HG02678 (cell line): ENCODE results near the gene TADA3.
A peak's percentile ranks its signal among the peaks of the same experiment; 100 is the strongest.

Experiments
- ATAC-seq: cut with Tn5 transposase; IDR thresholded peaks from one replicate; pipeline ENCODE4 v1.9.1; 2021; ENCODE audit warnings: mild to moderate bottlenecking, moderate library complexity; ENCODE audit not compliant: unreplicated experiment

Gene TADA3

DNA sequence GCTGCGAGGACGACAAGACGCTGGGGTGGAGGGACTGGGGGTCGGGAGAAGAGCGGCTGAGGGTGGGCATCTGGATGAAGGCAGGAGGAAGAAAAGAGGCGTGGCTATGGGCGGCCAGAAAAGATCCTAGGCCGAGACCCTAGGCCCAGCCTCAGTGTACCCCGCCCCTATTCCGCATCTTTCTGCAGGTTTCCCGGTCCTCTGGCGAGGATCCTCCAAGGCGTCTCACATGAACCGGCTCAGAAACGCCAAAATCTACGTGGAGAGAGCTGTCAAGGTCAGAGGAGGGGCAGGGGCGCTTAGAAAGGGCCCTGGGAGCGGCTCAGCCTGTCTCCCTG lies 18.1 kb upstream of the TADA3 start:
- ATAC-seq = no peak

DNA sequence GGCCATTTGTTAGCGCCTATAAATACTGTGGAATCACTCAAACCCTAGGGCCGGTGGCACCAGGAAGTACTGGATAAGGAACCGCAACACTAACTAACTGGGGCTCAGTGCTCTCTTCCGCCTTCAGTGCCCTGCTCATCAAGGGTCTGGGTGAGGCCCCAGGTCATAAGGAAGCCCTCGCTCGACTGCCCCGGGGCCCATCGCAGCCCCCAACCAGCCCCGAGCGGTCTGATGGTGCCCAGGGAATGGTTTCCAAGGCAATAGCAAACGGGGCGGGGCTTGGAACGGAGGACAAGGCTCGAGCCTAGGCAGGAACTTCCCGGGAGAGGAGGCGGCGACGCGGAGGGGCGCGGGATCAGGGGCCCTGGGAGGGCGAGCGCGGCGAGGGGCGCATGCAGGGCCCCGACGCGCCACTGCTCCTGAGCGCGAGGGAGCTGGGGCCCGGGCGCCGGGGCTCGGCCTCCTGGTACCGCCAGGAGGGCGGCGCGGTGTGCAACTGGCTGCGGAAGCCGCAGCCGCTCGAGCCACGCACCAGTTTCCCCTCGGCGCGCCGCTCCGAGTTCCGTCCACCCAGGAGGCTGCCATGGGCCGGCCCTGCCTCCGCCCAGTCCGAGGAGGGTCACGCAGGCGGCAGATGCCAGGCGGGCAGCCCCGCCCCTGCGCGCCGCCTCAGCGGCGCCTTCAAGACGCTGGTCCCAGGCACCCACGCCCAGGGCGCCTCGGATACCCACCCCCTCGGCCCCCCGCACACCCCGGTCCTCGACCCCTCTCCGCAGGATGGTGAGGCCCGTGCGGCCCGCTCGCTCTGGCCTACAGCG lies 17.6 kb upstream of the TADA3 start, which contains the start of gene TTLL3:
TTLL3 (plus strand) TSS at position 648 of the 818 bp plus-strand sequence. CDS start 400 bp downstream, outside the sequence.
- ATAC-seq = peak; percentile 49

DNA sequence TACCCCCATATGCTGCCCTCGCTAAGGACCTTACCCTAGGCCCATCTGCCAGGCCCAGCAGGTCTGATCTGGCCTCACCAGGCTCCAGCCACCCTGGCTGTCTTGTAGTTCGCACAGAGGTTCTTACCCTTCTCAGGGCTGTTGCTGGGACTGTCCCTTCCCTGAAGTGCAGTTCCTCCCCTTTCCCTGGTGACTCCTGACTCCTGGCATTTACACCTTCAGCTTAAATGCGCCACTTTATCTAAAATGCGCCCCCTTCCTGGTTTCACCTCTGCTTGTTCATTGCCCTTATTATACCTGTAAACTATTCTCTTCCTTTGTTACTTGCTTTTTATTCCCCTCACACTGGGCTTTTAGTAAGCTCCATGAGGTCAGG lies 17.0 kb upstream of the TADA3 start:
- ATAC-seq = peak; percentile 4

DNA sequence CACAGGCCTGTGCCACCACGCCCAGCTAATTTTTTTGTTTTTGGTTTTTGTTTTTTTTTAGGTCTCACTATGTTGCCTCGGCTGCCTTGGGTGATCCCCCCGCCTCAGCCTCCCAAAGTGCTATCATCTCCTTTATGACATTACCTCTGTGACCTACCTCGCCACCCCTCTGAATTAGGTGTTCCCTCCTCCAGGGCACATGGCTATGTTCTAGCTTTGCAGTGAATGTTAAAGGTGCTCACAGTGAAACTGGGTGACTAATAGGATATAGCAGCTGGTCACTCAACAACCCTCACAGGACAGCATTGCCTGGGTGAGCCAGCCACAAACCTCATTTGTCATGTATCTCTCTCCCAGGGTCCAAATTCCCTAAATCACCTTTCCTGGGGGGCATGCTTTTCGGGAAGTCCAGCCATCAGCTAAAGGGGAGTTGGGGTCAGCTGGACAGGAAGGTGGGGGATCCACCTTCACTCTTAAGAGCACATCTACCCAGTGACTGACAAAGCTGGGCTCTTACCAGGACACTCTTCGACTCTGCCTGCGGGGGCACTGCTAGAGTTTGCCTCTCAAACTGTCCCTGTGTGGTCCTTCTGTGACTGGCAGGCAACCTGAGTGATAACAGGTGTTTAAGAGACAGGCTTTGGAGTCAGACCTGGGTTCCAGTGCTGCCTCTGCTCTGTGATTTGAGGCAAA lies 16.2 kb upstream of the TADA3 start:
- peak; percentile 45 for ATAC-seq

DNA sequence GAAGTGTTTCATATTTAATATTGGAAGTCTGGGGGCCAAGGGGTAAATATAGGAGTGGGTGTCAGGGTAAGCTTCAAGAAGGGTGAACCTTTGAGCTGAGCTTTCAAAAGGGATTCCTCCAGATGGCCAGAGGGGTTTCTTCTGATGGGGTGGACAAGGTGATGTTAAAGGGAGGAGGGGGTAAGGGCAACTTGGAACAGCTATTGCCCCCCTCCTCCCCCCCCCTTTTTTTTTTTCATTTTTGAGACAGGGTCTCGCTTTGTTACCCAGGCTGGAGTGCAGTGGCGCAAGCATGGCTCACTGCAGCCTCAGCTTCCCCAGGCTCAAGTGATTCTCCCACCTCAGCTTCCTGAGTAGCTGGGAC lies 15.7 kb upstream of the TADA3 start:
- no peak for ATAC-seq

DNA sequence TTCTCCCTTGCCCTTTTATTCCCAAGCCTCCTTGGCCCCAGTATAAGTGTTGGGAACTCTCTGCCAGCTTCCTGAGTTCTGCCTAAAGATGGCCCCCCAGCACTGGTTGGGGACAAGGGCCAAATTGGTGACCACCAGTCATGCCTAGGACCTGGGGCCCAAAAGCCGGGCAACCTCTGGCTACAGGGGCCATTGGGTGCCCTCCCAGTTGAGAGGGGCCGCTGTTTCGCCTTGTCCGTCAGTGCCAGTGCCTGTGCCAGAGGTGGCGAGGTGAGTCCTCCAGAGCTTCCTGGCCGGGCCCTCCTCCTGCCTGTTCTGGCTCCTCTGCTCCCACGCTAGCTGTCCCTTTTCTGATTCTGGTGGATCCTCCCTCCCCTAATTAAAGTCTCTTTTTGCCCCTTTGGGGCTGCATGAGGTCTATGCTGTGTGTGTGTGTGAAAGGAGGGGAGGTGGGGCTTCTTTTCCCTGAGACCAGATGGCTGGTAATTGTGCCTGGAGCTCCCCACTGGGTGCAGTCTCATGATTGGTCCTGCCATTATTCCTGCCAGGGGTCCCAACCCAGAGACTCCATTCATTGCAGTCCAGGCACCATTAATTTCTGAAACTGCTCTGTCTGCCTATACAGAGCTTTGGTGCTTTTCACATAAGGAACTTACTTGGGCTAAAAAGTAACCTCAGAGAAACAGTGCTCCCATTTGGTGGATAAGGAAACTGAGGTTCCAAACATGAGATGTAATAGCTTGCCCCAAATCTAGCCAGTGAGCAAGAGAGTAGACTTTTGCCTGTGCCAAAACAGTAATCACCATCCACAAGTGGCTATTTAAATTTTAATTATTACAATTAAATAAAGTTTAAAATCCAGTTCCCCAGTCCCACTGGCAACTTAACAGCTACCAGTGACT lies 14.7 kb upstream of the TADA3 start:
- no peak for ATAC-seq

DNA sequence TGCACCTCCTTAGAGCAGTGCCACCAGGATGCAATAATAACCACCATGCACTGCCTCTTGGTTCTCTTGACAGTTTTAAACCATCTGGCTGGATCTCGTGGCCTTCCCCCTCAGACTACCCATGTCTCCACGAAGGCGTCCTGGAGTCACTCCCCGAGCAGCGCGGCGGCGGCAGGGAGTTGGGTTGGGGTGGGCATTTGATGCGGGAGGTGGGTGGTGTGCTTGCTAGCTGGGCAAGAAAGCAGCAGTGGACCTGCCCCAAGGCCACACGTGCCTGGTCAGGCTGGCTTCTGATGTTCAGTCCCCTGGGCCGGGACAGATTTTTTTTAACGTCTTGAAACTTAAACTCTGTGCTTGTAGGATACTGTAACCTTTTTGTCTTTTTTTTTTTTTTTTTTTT lies 13.9 kb upstream of the TADA3 start:
- ATAC-seq = no peak

DNA sequence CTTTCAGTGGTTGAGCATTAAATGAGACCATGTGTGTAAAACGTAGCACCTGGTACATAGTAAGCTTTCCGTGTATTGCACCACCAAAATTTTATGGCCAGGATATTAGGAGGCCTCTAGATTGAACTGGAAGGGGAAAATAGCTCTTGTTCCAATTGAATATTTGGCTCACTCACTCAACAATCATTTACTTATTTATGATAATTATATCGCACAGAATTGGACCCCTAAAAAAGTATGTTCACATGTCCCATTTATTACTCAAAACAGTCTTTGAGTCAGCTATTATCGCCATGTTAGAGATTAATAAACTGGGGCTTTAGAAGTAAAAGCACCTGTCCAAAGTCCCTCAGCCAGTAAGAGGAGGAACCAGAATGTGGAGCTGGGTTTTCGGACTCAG lies 12.7 kb upstream of the TADA3 start:
- ATAC-seq = no peak

DNA sequence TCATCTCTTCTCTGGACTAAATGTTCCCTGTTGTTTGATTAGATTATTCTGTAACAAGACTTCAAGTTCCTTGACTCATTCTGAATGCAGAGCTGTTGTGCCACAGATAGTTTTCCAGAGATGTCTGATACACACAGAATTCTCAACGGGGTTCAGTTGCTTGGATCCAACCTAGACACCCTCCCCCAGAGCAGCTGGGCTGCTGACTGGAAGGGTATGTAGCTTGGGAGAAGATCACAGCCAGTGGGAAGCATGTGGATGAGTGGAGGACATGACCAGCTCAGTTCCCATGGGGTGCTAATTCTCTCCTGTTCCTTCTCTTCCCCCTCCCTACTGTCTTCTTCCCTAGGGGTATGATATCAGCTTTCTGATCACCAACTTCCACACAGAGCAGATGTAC lies 11.2 kb upstream of the TADA3 start:
- ATAC-seq = no peak

DNA sequence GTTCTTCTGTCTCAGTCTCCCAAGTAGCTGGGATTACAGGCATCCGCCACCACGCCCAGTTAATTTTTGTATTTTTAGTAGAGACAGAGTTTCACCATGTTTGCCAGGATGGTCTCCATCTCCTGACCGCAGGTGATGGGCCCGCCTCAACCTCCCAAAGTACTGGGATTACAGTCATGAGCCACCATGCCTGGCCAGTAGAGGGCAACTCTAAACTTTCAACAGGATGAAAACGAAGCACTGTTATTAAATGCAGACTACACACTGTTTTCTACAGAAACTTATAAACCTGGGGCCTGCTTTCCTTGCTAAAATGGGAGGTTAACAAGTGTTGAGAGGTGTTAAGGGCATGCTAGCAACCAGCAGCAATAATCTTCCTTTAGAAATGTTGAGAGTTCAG lies 8.3 kb upstream of the TADA3 start:
- no peak for ATAC-seq

DNA sequence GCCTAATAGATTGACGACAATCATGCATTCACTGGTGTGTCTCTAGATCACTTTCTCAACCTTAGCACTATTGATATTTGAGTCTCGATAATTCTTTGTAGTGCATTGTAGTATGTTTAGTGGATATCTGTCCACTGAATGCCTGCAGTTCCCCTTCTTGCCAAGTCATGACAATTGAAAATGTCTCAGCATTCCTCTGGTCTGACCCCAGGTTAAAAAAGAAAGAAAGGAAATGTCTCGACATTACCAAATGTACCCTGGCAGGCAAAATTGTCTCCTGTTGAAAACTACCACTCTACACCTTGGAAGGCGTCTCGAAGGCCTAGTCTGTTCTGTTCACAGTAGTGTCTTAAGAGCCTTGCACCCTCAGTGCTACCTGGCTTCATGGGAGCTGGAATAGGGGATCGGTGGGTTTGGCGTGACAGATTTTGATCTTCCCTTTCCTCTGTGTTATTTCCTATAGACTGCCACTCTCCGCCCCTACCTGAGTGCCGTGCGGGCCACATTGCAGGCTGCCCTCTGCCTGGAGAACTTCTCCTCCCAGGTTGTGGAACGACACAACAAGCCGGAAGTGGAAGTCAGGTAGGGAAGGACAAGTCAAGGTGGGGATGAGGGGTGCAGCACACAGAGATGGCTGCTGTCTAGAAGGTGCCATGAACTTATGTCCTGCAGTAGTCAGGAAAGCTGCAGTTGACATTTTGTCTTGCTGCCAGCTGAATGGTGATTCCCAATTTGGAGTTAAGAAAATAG lies 5.1 kb upstream of the TADA3 start:
- no peak for ATAC-seq

DNA sequence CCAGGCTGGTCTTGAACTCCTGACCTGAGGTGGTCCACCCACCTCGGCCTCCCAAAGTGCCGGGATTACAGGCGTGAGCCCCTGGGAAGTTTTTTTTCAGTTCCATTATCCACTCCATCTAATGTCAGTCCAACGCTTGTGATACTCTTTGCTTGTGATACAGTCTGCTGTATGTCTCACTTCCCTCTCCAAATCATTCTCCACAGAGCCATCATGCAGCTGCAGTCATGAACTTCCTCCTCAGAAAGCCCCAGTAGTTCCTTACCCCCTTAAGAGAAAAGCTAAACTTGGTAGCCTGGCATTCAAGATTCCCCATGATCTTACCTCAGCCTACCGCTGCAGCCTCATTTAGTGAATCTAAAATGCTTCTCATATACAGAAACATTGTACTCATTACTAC lies 2.9 kb upstream of the TADA3 start:
- no peak for ATAC-seq

DNA sequence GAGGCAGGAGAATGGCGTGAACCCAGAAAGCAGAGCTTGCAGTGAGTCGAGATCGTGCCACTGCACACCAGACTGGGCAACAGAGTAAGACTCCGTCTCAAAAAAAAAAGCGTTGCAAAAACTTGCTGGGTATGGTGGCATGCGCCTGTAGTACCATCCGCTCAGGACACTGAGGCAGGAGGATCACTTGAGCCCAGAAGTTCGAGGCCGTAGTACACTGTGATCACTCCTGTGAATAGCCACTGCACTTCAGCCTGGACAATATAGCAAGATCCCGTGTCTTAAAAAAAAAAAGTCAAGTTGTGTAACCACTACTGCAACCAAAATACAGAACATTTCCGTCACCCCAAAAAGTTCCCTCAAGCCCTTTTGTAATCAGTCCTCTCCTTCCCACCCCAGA lies 2.1 kb upstream of the TADA3 start:
- ATAC-seq = no peak

DNA sequence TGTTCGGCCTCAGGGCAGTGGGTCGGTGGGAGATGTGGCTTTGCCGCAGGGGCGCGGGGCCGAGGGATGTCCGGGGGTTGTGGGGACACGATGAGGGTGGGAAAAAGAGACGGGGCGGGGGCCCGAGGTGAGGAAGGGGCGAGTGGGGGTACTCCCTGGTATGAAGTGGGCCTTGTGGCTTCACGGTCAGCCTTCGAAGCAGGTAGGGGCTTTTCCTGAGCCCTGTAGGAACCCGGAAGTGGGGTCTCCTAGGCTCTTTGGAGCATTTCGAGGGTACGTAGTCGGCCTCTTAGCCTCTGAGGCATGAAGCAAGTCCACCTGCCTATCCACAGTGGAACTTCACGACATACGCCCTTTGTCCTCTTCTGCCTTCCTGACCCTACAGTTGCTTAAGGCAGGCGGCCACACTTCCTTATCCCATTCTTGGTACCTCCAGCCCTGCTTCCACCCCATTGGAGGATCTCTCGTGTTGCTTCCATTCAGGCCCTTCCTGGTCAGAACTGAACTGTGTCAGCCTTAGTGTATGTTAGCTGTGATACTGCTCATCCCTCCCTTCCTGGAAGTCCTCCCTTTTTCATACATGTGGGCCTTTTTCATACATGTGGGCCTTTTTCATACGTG lies 998 bp upstream of the TADA3 start:
- ATAC-seq = peak; percentile 1

DNA sequence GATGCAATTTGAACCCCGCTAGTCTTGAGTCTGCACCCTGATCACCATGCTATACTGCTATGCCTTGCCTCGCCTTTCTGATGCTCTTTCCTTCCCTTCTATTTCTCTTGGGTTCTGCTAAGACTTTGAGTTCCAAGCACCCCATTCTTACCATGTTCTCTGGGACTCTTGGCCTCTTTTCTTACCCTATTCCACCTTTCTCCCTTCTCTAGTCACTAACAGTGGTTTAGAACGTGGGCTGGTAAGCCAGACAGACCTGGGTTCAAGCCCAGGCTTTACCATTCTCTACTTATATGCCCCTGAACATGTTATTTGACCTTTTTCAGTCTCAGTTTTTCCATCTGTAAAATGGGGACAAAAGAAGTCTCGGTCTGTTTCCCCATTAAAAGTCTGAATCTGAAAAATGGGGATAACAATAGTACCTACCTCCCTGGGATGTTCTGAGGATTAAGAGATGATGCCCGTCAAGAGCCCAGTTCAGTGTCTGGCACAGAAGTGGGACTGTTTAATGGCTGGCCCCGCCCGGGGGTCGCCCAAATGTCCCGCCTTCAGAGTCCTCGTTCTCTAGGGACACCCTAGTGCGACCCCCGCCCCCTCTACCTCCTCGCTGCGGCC lies 376 bp downstream of the TADA3 start:
- ATAC-seq = no peak

DNA sequence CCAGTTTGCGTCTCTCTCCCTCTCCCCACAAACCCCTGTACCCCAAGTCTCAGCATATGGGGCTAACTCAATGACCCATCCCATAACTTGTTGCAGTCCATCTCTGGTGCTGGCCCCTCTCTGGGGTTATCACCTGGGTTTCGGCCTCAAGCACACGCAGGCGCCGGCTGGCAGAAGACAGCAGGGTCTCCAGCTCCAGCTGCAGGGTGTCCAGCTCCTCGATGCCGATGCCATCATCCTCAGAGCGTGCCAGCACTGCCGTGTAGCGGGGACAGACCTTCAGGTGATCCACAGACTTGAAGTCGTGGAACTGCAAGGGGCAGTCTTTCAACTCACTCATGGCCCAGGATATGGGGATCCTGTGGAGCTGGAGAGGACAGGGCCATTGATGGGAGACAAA lies 1.1 kb downstream of the TADA3 start:
- no peak for ATAC-seq

DNA sequence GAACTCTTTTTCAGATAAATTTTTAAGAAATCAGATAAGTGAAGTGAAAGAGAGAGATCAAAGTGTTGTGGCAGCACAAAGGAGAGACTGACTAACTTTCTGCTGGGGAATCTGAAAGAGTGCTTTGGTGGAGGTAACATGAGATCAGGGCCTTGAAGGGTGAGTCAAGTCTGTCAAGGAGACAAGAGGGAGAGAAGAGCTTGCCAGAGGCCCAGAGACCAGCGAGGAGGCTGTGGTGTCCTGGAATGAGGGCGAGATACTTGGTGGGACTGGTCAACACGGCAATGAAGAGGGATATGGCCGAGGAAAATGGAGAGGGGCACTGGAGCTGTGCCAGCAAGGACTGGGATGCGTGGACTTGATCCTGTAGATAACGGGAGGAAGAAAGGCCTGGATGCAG lies 4.6 kb downstream of the TADA3 start:
- no peak for ATAC-seq

DNA sequence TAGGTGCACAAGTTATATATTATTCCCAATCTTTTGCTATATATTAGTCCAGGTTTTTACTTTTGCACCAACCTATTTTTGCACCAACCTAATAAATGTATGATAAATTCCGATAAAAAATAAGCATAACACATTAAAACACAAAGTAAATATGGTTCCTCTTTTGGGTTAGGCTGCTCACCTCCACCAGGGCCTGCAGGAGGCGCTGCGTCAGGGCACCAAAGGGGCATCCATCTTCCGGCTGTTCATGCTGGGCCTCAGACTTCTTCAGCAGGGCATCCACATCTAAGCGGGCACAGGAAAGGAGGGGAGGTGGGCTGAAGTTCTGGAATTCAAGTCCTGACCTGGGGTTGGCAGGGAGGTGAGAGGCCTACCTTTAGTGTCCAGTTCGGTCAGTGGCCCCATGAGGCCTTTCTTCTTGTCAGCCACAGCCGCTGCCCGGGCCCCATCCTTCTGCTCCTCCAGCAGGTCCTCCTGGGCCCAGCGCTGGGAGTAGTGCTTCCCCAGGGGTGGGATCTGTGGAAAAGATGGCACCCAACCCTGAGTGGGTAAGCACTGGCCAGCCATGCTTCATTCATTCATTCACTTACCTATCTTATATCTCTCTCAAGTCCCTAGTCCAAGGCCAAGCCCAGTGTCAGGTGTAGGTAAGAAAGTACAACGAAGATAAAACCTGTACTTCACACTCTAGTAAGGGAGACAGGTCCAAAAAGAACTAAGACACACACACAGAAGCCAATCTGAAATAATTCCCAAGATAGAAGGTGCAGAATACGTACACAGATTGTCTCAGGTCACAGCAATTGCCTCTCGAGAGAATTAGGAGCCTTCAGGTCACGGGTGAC lies 5.2 kb downstream of the TADA3 start:
- ATAC-seq = no peak

DNA sequence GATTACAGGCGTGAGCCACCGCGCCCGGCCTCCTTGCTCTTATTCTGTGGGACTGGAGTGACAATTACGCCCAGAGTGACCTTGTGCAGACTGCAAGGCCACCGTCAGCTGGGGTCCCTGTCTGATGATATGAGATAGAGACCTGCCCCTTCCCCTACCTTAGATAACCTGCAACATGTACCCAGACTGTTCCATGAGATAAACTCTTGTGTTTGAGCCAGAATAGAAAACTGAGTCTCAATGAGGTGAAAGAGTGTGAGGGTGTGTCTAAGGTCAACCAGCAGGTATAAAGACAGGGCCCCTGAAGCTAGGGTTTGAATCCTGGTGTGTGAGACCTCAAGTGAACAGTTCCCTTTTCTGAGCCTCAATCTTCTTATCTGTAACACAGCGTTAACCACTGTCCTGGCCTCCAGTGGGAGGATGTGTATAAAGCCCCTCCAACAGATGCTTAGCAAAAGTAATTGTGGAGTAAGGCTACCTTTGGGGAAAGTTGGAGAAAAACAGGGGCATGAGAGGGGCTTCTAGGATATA lies 6.0 kb downstream of the TADA3 start:
- ATAC-seq = no peak
